IPS-18c (cell line): Measurements from ENCODE around the gene GNLY.

Experiments used
- H3K4me3 ChIP-seq: 2 replicates; pipeline ENCODE4 v1.7.0; 2013; ENCODE audit warnings: low read depth, mild to moderate bottlenecking, low read length, moderate library complexity; ENCODE audit not compliant: insufficient read depth
- H3K9me3 ChIP-seq: one replicate; pipeline ENCODE4 v1.6.1; 2013; ENCODE audit warnings: mild to moderate bottlenecking, low read length, moderate library complexity; ENCODE audit not compliant: control insufficient read depth, insufficient read depth

Gene GNLY

GRCh38 chr2:85698880-85699254 lies 4.7 kb downstream of the GNLY start:
- H3K4me3 ChIP-seq: no peak overlapping the region
- H3K9me3 ChIP-seq: no peaks in the 10 kb centered on the region

GRCh38 chr2:85699325-85699724 lies 5.2 kb downstream of the GNLY start:
- H3K4me3 ChIP-seq: no peak overlapping the region
- no peaks in the 10 kb centered on the region for H3K9me3 ChIP-seq

- H3K9me3 ChIP-seq: no peaks in the 10 kb centered on the region
- no peak overlapping the region for H3K4me3 ChIP-seq
These were observed 8.0 kb downstream of the GNLY start for GRCh38 chr2:85702172-85702571.

GRCh38 chr2:85702800-85703199 lies 8.6 kb downstream of the GNLY start:
- no peaks in the 10 kb centered on the region for H3K9me3 ChIP-seq
- no peak overlapping the region for H3K4me3 ChIP-seq

- H3K4me3 ChIP-seq: no peak overlapping the region
- H3K9me3 ChIP-seq: no peaks in the 10 kb centered on the region
These were observed 9.2 kb downstream of the GNLY start for GRCh38 chr2:85703329-85703728.

- H3K9me3 ChIP-seq: no peaks in the 10 kb centered on the region
- H3K4me3 ChIP-seq: no peak overlapping the region
These were observed 9.9 kb downstream of the GNLY start for GRCh38 chr2:85704038-85704437.

GRCh38 chr2:85704800-85705679 lies 10.9 kb downstream of the GNLY start:
- H3K9me3 ChIP-seq: no peaks in the 10 kb centered on the region
- no peak overlapping the region for H3K4me3 ChIP-seq

GRCh38 chr2:85705680-85706039 lies 11.5 kb downstream of the GNLY start:
- Histone ChIP-seq H3K9me3 (no peaks in the 10 kb centered on the region), H3K4me3 (no peak overlapping the region)

GRCh38 chr2:85706063-85706462 lies 11.9 kb downstream of the GNLY start:
- H3K4me3 ChIP-seq: no peak overlapping the region
- H3K9me3 ChIP-seq: no peaks in the 10 kb centered on the region

GRCh38 chr2:85706599-85707296 lies 12.6 kb downstream of the GNLY start:
- Histone ChIP-seq H3K4me3 (no peak overlapping the region), H3K9me3 (no peaks in the 10 kb centered on the region)

GRCh38 chr2:85707304-85707703 lies 13.1 kb downstream of the GNLY start:
- no peaks in the 10 kb centered on the region for H3K9me3 ChIP-seq

GRCh38 chr2:85708641-85709040 lies 14.5 kb downstream of the GNLY start:
- Histone ChIP-seq H3K4me3 (no peak overlapping the region), H3K9me3 (no peaks in the 10 kb centered on the region)

More at GRCh38 chr2:85707304-85707703, 13.1 kb downstream of the GNLY start:
- H3K4me3 ChIP-seq: no peak overlapping the region

- no peak overlapping the region for H3K4me3 ChIP-seq
- H3K9me3 ChIP-seq: no peaks in the 10 kb centered on the region
These were observed 15.2 kb downstream of the GNLY start for GRCh38 chr2:85709401-85709811.

GRCh38 chr2:85710687-85711577 lies 16.8 kb downstream of the GNLY start:
- Histone ChIP-seq H3K9me3 (no peaks in the 10 kb centered on the region), H3K4me3 (no peak overlapping the region)

GRCh38 chr2:85711578-85712060 lies 17.5 kb downstream of the GNLY start:
- no peak overlapping the region for H3K4me3 ChIP-seq
- no peaks in the 10 kb centered on the region for H3K9me3 ChIP-seq

- Histone ChIP-seq H3K4me3 (no peak overlapping the region), H3K9me3 (no peaks in the 10 kb centered on the region)
These were observed 18.2 kb downstream of the GNLY start for GRCh38 chr2:85712336-85712735.

- Histone ChIP-seq H3K4me3 (no peak overlapping the region), H3K9me3 (no peaks in the 10 kb centered on the region)
These were observed 18.9 kb downstream of the GNLY start for GRCh38 chr2:85712849-85713612.
